Renal cortex interstitium (tissue), 15 donors: ENCODE results near the gene MEIKIN. TPM values are rescaled to one million over a fixed set of nuclear protein-coding genes. Genes with fewer than 3 reads are reported as not detected.

Source experiments
- DNase-seq, 11 donors: peaks; one replicate each; pipeline ENCODE4 v3.0.0-alpha.2; 2013; ENCODE audit warnings: low read depth in 9 of 11, low spot score in 4 of 11; ENCODE audit errors: extremely low read depth in 1 of 11
- long read RNA-seq, 16 experiments: transcript quantifications; one replicate each; lab custom pipeline, GENCODE V29; 2026
- polyA plus RNA-seq, 3 donors: library from polyadenylated mRNA; unstranded; fragments of 120-200 nt; gene quantifications; one replicate each; pipeline ENCODE4 v1.2.1, GENCODE V29; 2013; ENCODE audit not compliant: insufficient read length in 3 of 3

The MEIKIN gene, protein sequence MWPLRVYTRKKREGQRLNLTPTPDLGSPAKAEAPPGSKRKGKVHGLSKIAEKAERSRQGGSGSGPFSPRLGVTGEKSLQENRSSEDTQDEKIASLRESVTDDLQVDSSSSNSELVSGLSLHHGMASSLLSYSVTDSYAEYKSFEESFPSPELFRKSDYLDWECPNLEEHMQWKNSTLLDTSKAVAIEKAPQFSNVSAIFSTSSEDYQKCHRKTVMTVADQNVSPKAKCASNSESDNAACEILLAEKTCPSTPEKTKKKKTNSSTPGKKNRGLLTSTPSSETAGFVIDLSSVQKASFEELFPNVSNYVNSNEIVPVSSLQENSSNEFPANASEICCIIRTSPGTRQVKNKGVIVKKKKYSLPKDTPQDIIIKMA
- polyA plus RNA-seq, result not detected
- long read RNA-seq, donor 1, result 0 reads
- long read RNA-seq, donor 2, result 0 reads
- long read RNA-seq, donor 3, result 0 reads
- long read RNA-seq, donor 4, result 0 reads
- long read RNA-seq, donor 5, result 0 reads
- long read RNA-seq, donor 6, result 0 reads
- long read RNA-seq, donor 7, result 0 reads
- long read RNA-seq, donor 8, result 0 reads
- long read RNA-seq, donor 9, result 0 reads
- long read RNA-seq, donor 10, result 0 reads
- long read RNA-seq, donor 11, result 0 reads
- long read RNA-seq, donor 12, result 0 reads
- long read RNA-seq, donor 13, result 0 reads
- long read RNA-seq, donor 14, result 0 reads
- long read RNA-seq, donor 15, result 0 reads
- long read RNA-seq, donor 16, result 0 reads

DNA sequence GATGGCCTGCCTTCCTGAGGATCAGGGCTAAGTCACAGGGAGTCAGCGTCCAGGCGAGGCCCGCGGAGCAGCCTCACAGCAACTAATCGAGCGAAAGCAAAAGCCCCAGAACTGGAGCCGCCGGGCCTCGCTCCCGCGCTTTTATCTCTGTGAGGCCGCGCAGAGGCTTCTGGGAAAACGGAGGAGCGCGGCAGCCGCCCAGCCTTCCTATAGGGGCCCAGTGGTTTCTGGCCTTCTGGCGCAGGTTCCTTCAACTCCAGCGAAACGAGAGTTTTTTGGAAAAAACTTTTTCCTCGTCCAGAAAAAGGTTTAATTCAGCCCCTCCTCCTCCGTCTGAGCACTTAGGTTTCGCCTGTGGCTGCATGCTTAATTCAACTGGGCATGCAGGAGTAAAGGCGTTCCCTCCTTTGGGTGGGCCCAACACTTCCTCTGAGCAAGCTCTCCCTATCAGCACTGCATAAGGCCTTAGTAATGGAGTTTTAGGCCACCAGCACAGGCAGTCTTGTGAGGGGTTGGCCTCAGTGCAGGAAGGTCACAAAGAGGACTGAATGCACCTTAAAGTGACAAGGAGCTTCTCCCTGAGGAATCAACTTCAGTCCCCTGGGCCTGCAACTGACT, at the start of gene MEIKIN:
TSS of gene MEIKIN (minus strand) at position 113 of the 618 bp plus-strand sequence. CDS start 158 bp downstream, outside the sequence.
- no peak for DNase-seq

DNA sequence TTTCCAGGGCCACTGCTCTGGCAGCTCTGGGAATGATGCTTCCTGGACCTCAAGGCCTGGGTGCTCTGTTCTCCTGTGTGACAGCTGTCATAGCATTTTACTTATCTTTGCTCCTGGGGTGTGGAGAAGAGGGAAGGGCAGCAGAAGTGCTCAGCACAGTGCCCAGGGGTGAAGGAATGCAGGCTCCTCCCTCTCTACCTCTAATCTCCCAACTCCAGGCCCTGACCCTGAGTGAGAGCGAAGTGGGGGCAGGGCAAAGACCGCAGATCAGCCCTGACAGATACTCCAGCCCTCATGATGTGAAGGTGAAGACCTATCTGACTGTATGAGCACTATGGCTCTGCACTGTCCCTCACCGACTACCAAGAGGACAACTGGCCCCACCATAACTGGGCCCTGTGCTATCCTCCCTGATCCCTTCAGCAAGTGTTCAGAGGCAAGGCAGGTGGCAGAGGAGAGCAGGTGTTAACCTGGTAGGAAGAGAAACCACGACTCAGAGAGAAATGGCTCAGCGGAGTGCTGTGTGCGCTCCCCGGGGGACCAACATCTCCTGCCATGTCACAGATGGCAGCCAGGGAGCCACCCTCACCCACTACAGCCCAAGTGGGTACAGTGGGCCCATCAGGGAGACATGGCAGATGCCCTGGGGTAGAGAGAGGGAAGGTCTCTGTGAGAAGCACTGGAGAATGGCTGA, 49.2 kb upstream of the MEIKIN start:
- no peak for DNase-seq

DNA sequence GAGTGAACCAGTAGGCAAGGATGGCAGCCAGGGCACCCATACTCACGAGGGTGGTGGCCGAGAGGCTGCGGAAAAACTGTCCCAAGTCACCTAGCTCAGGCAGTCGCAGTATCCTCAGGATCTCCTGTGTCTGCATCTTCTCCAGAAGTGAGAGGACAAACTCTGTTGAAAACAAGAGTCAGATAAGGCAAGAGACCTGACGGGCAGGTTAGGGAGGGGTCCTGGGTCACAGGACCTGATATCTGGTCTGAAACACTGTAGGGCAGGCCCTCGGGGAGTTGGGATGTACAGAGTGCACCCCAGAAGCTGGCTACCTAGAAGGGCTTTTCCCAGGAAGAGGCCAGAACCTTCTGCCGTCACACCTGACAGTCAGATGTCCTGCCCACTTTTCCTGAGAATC, 48.6 kb upstream of the MEIKIN start:
- DNase-seq, result no peak

DNA sequence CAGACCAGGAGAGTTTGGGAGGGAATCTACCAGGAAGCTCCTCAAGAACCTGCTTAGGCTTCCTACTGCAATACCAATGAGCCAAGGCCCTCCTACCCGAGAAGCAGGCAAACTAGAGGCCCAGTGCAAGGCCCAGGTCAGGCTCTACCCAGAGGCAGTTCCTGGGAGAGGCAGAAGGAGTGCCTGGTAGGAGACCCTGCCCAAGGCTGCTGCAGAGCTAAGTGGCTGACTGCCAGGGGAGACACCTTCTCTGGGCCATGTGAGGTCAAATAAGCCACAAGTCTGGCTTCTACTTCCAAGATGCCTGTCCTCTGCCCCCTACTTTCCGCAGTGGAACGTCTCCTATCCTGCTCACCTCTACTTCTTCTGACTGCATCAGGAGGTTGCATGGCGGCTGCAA, 48.2 kb upstream of the MEIKIN start:
- DNase-seq, result no peak

DNA sequence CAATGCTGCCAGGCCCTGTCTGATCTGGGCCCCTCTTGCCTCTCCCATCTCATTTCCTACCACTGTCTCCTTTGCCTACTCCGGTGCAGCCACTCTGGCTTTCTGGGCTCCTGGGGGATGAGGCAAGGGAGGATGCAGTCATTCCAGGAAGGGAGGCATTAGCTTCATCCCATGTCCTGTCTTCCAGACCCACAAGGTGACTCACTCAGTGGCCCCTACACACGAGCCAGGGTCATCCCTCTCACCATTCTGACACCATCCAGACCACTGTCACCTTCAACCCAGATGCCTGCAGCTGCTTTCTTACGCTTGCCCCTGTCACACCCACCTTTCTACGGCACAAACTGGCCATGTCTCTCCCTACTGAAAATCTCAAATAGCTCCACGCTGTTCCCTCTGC, 46.9 kb upstream of the MEIKIN start:
- DNase-seq, result no peak

DNA sequence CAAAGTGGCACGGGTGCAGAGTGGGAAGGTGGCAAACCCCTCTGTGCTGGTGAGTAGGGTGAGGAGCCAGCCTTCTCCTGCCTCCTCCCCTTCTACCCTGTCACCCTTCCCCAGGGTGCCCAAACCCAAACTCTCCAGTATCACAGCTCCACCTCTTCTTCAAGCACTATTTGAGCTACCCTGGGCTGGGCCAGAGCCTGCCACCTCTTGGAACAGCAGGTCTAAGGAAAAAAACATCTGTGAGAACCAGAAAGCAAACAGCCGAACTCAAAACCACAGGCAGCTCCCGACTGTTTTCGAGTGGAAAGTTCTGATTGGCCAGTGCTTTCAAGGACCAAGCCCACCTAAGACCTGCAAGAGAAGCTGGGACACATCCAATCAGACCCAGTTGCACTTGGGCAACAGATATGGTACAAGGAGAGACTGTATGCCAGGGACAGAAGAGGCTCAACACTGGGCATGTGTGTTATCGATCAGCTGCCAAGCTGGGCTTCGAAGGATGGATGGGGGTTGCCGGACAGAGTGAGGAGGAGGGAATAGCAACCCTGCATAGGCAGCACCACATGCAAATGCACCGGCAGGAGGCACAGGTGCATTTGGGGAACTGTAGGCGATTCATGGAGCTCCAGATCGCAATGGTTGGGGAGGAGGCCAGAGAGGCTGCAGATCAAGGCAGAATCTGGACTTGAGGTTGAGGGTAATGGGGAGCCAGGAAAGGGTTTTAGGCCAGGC, 46.3 kb upstream of the MEIKIN start:
- DNase-seq, result no peak

DNA sequence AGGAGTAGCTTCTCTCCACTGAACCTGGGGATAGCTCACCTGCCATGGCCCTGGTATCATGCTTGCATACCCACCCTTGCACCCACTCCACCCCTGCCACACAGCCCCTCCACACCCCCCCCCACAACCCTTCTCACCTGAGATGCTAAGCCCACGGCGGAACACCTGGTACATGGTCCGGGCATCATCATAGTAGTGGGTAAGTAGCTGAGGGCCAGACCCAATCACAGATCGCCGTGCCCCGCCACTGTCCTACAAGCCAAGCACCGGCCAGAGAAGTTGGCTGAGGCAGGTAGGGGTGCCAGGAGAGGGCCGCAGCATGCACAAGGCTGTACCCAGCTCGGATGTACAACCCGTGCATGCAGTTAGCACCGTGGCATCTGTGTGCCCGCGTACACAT, 45.3 kb upstream of the MEIKIN start:
- no peak for DNase-seq

DNA sequence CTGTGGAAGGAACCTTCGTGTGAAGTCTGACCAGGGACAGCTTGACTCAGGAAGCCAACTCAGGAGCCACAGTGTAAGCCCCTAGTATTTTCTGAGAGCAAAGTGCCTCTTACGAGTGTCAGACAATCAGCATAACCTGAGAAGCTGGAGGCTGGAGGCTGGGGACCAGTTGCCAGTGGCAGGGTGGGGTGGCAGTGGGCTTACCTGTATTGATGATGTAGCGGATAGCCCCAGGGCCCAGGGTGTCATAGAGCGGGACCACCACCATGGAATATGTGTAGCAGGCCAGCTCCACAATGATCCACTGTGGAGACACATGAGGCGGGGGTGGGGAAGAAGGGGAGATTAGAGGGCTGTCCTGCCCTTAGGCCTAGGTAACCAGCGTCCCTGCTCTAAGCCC, 43.1 kb upstream of the MEIKIN start:
- no peak for DNase-seq

DNA sequence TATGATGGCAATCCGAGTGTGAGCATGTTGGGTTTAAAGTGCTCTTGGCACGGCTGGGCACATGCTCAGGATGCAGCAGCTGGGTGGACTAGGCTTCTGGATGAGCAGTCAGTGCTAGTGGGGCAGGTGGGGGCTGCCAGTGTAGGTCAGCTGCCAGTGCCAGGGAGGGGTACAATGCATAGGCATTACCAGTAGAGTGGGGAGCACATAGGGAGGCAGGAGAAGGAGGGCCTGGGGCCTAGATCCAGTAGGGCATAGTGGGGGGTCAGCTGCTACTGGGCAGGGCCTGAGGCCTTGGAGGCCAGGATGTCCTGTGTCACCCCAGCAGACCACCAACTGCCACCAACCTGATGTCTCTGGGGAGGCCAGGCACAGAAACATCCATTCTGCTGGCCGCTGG, 41.8 kb upstream of the MEIKIN start:
- no peak for DNase-seq

DNA sequence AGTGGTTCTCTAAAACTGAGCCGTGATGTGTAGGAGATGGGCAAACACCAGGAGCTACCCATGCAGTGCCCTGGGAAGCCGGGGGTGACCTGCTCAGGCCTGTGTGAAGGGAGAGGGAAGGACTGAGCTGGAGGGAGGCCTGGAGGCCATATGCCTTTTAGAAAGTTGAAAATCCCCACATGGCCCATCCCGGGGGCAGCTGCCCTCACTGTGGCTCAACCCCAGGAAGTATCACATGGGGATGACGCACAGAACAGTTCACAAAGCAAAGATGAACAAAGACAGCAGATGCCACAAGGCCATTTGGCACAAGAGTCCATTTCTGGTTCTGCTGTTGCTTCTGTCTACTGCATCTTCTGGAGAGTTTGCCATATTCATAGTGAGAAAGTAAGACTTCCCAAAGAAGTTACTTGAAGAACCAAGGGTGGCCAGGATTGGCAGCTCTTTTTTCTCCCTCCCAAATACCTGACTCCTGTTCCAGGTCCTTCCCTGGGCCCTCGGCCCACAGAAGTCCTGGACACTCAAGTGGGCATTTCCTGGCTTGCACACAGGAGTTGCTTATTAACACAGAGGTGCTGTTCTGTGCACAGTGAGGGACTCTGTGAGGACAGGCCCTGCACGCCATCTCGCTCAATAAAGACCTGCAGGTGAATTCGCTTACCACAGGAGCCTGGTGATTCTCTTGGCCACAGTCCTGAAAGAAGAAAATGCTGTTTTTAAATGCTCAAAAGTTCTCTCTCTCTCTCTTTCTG, 40.9 kb upstream of the MEIKIN start:
- no peak for DNase-seq

DNA sequence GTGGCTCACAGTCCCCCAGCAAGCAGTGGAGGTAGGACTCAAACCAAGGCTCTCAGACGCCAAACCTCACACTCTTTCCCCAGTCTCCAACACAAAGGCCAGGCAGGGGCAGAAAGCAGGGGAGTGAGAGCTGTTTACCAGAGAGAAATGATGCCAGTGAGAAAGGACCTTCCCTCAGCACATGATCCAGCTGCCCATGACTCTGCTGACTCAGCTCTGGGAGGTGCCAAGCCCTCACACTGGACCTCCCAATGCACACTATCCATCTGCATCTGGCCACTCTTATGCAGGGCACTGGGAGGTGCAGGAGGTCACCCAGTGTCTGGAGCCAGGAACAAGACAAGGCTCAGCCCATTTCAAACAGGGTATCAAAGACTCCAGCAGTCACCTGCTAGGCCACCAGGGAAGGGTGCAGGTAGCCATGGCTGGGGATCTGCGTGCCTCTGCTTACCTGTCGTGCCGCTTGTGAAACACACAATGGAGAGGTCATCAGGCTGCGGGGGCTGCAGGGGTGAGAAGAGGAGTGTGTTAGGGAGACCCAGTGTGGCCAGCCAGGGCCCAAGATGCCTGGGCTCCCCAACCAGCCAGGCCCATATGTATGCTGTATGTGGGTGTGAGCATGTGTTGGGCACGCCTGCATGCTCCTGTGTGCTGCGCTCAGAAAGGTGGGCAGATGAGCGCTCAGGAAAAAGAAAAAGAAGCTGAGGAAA, 39.6 kb upstream of the MEIKIN start:
- DNase-seq, result no peak

DNA sequence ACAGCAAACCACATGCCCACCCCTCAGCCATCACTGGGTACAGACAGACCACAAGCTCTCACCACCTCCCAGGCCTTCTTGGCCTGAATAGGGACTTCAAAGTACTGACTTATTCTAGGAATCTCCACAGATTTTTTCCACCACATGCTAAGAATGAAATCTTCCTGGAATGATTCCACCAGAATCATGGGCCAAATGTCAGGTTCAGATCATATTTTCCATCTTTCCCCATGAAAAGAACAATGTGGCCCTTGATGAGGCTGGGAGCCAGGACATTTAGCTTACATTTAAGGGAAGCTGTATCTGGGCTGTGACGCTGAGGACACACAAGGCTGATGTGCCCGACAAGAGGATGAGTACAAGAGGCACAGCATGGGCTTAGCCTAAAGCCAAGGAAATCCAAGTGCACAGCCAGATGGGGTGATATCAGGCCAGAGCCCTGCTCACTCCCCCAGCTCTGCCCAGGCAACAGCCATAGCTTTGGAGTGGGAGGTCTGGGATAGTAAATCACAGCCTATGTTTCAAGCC, 37.8 kb upstream of the MEIKIN start:
- DNase-seq, result peak in 3 of 11 donors; percentile 6 to 21 (median 15)

DNA sequence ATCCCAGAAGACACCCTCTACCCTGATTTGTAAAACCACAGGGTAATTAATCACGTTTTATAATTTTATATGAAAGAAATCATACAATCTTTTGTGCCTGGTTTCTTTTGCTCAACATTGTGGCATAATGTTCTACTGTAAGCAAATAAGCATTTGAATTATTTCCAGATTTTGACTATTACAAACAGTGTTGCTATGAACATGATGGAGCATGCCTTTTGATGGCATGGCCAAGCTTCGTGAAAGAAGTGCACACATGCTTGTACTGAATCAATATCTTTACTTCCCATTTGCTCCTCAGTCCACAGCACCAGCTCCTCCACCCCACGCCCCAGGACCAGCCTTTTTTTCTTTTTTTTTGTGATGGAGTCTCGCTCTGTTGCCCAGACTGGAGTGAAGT, 36.1 kb upstream of the MEIKIN start:
- no peak for DNase-seq

DNA sequence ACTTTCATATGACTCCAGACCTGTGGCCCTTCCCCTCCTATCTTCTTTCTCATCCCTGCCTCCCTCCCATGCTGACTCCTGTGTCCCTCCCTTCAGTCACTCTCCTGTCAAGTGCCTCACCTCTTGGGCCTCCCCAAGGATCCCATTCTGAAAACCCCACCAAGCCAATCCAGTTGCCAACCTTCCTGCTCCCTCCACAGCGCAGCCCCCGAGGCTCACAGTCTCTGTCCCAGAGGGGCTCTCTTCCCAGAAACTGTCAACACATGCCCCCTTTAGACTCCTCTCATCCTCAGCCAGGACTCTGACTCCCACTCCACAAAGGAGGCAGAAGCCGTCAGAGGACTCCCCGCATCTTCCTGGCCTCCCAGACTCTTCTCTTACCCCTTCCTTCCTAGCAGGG, 35.2 kb upstream of the MEIKIN start:
- DNase-seq, result no peak

DNA sequence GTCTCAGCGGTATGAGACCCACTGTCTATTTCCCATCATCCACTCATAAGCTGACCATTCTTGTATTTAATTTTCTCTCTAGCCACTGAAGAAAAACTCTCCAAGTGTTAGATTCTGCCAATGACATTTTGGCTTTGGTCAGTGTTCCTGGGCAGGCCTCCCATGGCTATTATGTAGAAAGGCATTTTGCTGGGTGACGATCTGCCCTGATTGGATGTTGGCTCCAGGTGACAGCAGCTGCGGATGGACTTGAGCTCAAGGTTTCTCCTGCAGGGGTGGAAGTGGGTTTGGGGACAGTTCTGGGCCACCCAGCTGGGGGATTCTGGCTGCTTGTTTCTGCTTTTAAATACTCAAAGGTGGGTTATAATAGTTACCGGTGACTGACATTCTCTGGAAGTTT, 34.4 kb upstream of the MEIKIN start:
- no peak for DNase-seq

DNA sequence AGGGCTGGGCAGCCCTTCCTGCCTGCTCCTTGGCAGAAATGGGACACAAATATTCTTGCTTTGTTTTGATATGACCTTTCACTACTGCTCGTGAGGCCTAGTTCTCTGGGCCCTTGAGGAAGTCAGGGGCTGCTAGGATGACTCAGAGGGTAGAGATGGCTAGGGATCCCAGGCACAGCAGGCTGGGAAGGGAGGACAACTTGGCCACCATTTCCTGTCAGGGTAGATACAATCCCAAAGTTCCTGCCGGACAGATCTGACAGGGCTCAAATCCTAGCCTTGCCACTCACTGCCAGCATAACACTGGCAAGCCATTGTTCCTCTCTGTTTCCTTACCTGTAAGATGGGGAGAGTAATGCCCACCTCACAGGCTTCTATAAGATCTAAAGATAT, 31.7 kb upstream of the MEIKIN start:
- no peak for DNase-seq

DNA sequence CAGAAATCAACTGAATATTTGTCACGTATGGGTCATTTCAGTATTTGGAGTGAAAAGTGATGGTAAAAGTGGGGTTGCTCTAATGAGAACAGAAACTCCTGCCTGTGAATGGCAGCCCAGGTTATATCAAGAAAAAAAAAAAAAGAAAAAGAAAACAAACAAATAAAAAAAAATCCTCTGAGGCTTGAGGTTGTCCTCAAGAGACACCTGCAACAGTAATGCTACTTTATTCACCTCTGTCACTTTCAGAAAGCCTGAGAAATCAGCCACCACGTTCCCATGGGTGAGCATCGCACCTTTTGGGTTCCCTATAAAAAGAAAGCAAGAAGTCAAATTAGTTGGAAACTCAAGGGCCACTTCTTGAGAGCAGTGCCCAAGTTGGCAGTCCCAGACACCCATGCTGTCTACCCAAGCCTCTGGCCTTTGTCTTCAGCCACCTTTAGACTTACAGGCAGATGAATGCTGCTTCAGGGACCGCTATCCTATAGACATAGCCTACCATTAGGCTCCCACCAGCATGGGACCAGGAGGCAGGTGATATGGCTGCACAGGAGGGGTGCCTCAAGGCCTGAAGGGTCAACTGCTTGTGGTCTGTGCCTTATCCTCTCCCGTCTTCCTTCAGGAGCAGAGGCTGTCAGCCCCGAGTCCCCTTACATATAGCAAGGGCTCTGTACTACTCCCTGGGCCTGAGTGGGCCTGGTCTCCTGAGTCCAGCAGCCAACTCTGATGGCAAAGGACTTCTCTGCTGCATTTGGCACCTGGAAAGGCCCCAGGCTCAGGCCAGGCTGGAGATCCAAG, 31.1 kb upstream of the MEIKIN start:
- DNase-seq, result no peak
